UCSD-AML1 (cell line): ENCODE data around the gene ZBTB40.

ENCODE experiments used
- DNase-seq: peaks from one replicate; lab custom pipeline; 2025; ENCODE audit not compliant: unreplicated experiment; lab: John Stamatoyannopoulos, UW

Gene ZBTB40

DNA sequence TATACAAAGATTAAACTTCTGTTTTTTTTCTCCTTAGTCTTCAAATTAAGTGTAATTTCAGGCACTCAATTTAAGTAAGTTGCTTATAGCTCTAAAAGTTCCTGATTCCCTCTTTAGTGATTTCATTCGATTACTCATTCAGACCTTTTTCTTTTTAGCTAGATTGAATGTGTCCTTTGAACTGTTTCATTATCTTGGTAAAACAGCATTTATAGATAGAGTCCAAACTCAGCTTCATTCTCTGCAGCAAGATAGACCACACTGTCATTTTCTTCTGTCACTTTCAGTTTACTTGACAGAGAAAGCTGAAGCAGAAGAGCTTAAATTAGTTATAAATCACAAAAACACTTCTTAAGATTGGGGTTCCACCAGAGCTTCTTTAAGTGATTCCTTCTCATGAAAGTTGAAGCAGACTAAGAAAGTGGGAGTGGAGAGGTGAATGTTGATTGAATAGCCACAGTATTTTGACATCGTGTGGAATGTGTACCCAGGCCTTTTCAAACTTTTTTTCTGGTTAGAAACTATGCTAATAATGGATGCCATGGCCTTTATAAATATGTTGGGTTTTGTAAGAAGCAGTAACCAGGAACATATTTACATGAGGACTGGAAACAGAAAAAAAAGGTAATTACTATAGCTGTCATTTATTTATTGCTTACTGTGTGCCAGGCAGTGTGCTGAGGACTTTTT, 52.2 kb downstream of the ZBTB40 start:
- DNase-seq, result no peak

DNA sequence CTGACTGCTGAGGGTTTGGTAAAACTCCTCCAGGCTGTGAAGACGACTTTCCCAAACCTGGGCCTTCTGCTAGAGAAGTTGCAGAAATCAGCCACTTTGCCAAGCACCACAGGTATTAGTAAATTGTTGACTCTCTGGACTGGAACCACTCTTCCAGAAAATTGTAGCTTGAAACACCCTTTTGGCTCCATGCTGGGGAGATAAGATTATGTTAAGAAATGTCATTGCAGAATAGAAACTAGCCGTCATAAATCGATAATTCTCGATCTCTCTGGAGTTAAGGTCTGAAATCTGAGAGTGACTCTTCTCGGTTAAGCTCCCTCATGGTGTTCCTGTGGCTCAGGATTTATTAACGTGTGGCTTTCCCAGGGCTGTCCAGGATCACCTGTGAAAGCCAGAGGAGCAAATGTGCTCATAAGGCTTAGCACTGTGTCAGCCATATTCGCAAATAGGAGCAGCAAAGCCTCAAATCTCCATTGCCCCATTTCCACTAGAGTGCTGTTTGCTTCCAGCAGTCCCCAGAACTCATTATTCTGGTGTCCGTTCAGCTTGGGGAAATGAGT, 54.6 kb downstream of the ZBTB40 start:
- no peak for DNase-seq

DNA sequence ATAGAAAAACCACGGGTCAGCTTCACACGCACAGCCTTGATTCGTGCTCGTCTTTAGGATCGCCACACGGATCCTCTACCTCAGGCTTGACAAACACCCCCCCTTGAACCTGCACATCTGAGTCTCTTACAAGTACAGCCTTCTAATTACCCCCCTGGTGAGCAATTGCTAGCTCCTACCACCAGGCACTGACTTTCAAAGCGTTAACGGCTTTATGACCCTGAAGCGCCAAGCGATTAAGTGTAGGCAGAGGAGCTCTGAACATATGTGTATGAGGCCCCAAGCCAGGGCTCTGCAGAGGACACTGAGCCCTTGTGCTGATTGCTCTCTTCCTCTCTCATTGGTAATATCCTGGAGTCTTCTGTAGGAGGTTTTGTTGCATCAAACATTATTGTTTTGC, 55.9 kb downstream of the ZBTB40 start:
- no peak for DNase-seq

DNA sequence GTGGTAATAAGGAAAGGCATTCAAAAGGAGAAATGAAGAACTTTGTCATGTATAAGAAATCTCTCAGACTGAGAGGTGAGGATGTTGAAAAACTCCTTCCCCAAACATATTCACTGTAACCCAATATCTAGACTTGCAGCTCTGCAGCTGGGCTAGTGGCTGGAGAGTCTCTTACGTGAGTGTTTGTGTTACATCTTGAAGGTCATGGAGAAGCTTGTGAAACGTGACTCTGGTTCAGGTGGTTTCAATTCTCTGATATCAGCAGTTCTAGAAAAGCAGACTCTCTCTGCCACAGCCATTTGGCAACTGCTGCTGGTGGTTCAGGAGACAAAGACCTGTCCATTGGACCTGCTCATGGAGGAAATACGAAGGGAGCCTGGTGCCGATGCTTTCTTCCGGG, 56.7 kb downstream of the ZBTB40 start:
- DNase-seq, result no peak

DNA sequence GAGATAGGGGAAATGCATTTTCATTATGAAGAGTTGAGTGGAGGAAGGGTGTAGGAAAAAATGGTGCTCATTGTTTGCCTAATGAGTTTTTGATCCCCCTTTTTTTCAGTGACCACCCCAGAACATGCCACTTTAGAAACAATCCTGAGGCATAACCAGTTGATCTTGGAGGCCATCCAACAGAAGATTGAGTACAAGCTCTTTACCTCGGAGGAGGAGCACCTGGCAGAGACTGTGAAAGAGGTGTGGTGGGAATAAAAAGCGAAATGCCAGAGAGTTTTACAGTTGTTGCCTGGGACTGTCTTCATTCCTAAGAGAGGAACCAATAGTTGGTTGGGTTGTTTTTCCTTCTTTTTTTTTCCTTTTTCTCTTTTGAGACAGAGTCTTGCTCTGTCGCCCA, 57.3 kb downstream of the ZBTB40 start:
- no peak for DNase-seq

DNA sequence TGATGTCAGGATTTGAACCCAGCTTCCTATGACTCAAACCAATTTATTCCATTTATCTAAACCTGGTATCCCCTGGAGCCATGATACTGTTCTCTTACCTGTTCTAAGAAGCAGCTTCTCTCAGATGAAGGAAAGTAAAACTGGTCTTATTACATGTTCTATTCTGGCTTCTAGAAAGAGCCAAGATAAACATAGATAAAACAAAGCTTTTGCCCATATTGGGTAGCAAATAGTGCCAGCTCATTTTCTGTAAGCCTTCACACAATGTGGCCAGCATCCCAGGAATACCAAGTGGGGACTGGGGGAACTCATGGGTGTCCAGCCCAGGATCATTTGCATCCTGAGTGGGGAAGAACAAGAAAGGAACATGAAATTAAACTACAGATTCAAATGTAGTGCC, 58.2 kb downstream of the ZBTB40 start:
- DNase-seq, result no peak

DNA sequence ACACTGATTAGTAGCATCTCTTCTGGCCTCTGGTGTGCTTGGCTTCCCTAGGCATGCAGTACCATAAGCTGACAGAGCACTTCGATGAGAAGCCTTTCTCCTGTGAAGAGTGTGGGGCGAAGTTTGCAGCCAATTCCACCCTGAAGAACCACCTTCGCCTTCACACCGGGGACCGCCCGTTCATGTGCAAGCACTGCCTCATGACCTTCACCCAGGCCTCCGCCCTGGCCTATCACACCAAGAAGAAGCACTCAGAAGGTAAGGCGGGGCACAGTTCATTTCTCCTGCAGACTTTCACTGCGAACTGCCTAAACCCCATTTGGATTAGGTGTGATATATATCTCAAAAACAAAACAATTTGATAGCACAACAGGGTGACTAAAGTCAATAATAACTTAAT, 61.2 kb downstream of the ZBTB40 start:
- DNase-seq, result no peak

DNA sequence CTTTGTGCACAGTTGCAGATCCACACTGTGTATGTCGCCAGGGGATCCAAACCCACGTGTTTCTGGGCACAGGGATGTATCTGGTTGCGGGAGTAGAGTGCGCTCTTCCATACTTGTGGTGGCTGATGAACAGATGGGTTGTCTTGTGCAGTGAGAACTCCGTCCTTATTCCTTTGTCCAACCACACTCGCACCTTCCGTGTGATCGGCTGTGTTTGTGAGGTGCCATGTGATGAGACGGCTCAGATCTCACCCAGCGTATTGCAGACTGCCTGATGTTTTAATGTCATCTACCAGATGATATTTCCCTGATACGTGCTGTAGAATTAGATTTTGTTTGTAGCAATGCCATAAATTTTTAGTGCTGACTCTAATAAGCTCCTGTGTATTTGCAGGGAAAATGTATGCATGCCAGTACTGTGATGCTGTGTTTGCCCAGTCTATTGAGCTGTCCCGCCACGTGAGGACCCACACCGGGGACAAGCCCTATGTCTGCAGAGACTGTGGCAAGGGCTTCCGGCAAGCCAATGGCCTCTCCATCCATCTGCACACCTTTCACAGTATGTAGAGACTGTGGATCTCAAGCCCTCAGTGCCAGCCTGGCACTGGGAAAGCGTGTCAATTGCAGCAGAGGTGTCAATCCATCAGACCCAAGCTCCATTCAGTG, 65.4 kb downstream of the ZBTB40 start:
- no peak for DNase-seq

DNA sequence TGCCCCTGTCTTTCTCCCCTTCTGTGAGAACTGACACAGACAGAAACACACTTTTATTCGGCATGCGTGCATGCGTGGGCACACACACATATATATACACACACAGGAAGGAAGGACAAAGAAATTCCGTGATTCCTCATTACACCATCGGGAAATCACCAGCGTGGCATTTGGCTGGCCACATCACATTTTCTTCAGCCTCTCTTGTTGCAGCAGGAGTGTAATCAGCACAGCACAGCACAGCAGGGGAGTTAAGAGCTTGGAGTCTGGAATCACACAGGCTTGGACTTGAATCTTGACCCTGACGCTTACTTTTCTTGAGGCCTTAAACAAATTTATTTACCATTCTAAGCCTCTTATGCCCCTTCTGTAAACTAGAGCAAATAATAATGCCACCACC, 66.3 kb downstream of the ZBTB40 start:
- no peak for DNase-seq

DNA sequence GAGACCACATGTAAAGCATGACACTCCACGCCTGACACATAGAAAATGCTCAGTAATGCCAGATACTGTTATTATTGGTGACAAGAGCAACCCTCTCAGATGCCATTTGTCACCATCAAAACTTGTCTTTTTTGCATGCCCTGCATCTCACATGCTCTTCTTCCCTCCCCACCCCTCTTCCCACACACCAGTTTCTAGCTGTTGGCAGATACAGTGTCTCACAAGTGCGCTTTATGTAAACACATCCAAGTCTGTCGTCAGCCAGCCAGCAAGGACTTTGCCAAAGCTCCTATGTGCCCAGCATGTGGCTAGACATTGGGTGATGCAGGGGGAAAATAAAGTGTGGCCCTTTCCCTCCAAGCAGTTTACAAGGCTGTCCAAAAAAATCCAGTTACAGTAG, 66.7 kb downstream of the ZBTB40 start:
- DNase-seq, result no peak

DNA sequence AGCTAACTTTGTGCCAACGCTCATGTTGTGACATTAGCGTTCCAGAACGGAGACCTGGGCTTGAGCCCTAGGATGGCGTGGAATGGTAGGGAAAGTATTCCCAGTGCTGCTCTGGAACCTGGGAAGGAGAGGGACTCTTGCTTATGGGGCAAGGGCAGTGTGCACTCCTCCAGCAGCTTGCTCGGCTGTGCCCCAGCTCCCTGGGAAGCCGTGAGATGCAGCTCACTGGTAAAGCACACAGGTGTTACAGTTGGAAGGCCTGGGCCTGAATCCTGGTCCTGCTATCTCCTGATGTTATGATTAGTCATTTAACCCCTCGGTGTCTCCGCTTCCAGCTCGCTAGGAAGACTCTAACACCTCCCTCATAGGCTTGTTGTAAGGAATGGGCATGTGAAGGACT, 69.2 kb downstream of the ZBTB40 start:
- DNase-seq, result no peak

DNA sequence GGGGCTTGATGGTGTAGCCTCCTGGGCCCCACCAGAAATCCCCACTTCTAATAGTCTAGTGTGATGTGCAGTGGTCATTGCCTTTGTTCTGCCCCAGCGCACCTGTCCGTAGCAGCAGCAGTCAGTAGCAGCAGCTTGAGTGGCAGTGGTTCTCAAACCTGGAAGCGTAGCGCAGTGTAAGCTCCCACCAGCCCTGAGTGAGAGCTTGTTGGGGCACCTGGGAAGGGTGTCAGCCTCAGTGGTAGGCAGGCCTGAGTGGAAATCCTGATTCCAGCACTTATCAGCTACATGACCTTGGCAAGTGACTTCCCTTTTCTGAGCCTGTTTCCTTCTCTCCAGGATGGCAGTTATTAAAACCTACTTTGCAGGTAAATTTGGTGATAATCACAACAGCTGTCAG, 70.0 kb downstream of the ZBTB40 start:
- DNase-seq, result no peak

DNA sequence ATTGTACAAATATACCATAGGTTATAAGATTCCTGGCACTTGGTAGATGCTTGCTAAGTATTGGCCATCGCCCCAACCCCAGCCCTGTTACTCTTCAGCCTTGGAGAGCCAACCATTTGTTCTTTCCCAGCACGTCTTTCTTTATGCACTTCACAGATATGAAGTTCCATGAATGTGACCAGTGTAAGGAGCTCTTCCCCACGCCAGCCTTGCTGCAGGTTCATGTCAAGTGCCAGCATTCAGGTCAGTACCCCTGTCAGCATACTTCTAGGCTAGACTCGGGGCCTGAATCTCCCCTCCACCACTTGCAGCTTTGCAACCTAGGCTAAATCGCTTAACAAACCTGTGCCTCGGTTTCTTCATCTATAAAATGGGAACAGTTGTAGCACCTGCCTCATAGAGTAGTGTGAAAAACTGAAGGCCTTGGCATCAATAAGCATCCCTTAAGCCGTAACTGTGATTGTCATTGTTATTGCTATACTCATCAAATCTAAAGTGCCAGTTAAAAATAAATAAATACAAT, 70.6 kb downstream of the ZBTB40 start:
- DNase-seq, result no peak

DNA sequence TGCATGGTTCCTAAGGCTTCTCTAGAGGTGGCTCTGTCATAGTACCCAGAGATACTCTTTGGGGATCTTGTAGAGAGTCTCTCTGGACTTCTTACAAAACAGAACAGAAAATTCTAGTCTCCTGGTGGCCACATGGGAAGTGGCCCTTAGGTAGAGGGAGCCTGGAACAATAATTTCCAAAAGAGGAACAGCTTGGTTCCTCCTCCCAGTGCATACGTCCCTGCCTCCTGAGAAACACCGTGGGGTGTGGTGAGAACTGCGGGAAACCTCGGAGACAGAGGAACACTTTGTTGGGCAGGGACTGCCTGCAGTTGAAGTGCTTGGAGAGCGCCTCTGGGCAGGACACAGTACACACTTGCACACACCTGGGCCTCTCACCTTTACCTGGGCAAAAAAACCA, 72.8 kb downstream of the ZBTB40 start:
- no peak for DNase-seq

DNA sequence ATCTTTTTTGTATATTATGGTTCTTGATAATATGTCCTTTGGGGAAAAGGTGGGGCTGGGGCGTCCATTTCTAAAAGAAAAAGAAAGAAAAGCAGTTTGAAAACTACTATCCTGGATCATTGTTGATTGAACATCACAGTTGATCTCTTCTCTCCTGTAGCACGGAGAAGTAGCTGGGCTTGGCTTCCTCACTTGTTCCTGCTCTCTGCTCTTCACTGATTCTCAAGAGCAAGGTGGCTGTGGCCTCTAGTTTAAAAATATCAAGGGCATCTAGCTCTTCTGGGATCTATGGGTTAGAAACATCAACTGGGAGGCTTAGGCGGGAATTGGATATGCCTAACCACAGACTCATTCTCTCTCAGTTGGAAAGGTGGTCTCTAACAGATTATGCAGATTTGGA, 73.6 kb downstream of the ZBTB40 start:
- no peak for DNase-seq

DNA sequence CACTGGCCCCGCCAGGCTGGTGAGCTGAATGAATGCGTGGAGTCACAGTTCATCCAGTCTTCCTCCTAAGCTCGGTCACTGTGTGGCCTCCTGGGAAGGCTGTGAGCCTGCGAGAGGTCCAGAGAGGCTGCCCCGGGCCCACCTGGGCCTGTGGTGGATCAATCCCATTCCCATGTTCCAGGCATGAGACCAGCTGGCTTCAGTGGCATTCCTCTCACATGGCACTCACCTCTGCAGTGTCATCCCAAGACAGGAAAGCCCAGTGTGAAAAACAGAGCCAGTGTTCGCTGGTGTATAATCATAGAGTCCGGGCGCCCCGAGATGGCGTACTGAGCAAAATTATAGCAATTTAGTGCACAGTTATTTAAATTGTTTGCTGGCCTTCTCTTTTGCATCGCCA, 74.0 kb downstream of the ZBTB40 start:
- no peak for DNase-seq

DNA sequence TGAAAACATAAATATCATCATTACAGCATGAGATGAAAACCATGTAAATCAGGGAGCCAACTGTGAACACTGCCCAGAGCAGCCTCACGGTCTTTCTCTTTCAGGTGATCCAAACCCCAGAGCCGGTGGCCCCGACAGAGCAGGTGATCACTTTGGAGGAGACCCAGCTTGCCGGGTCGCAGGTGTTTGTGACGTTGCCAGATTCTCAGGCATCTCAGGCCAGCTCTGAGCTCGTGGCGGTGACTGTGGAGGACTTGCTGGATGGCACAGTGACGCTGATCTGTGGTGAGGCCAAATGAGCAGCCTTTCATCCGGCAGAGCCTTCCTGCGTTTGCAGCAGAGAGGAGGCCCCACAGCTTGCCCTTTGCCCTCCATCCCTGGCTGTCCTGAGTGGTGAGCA, 74.4 kb downstream of the ZBTB40 start:
- no peak for DNase-seq

DNA sequence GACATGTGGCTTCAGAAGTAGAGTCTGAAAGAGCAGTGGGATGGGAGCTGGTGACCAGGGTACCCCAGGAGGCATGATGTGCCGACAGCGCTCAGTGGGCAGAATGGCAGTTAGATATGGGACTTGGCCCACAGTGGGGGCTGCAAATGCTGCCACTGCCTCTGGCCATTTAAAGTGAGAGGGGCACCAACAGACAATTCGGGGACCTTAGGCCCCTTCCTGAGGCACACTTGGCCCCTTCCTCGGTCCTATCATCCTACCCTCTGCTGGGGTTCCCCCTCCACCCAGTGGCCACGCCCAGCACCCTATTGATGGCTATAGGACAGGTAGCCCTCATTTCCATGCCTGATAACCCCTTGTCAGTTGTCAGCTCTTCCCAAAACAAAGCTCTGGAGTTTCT, 75.0 kb downstream of the ZBTB40 start:
- DNase-seq, result no peak

DNA sequence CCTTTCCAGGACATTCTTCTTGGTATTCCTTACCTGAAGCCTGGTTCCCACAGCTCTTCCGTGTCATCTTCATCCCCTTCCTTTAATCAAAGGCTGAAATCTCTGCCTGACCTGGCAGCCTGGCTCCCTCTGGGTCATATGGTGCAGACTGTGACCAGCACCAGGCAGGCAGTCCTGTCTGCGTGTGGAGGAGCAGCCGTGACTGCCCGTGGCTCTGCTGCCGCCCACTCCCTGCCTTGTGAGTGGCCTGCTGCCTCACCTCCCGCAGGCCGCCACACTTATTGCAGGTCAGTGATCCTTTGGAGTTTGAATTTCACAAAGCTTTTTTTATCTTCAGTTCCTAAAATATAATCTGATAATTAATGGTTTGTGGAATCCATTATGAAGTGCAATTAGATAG, 75.5 kb downstream of the ZBTB40 start:
- DNase-seq, result no peak

DNA sequence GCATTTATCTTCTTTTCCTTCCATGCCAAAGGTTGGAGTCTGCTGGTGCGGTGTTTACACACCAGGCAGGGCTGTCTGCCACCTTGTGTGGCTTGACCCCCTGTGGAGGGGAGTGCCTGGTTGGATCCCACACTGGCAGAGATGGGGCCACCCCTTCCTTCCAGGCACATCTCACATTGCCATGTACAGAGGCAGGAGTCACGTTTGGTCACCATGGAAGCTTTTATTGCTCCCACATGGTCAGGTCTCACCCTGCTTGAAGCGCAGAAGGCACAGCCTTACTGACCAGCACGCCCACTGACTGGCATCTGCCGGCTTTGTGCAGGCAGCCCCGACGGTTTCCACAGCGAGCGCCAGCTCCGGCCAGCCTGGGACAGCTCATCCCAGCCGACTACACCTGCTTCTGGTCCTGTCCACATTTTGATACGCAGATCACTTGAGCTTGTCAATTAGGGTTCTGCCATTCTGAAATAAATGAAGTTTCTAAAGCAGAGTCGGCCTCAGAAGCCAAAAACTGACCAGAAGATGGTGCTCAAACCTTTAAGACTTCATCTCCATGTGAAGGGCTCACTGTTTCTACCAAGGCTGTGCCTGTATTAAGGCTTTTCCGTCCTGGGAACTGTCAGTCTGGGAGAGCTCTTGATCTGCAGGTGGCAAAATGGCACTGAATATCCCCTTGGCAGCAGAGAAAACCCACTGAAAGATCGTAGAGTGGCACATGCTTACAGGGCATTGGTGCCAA, 76.1 kb downstream of the ZBTB40 start:
- DNase-seq, result no peak

DNA sequence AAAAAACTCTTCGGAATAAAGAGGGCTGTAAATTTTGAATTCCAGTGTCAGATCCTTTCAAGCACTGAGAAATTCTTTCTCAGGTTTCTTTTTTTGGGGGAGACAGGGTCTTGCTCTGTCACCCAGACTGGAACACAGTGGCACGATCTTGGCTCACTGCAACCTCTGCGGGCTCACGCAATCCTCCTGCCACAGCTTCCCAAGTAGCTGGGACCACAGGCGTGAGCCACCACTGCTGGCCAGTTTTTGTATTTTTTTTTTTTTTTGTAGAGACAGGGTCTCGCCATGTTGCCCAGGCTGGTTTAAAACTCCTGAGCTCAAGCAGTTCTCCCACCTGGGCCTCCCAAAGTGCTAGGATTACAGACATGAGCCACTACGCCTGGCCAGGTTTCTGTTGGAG, 76.8 kb downstream of the ZBTB40 start:
- no peak for DNase-seq
